Stimulated activated naive B cell treated with anti-CD40 and anti-IgM and Interleukin-4, amounts not matched to agents 10 μg/mL and 1 μg/mL and 100 μg/mL, for 72 hours (primary cell): ENCODE results near the gene TTYH3.

Source experiments
- ATAC-seq, 2 donors: fragments of 150-1000 bp; cut with Tn5 transposase; replicated peaks; 2 replicates each; pipeline ENCODE4 v1.10.0; 2021; ENCODE audit warnings: moderate library complexity in 1 of 2
- DNase-seq: peaks from one replicate; pipeline ENCODE4 v3.0.0; 2021
- H3K27ac Mint-ChIP-seq: one replicate; pipeline ENCODE4 v1.8.0; 2022; ENCODE audit warnings: mild to moderate bottlenecking, mixed read lengths
- H3K27me3 Mint-ChIP-seq, 2 donors: one replicate each; pipeline ENCODE4 v1.8.0; 2022; ENCODE audit warnings: mixed read lengths in 2 of 2
- H3K36me3 Mint-ChIP-seq, 2 donors: one replicate each; pipeline ENCODE4 v1.8.0; 2022; ENCODE audit warnings: mixed read lengths in 2 of 2, mild to moderate bottlenecking in 1 of 2
- H3K4me1 Mint-ChIP-seq, 2 donors: one replicate each; pipeline ENCODE4 v1.8.0; 2022; ENCODE audit warnings: mixed read lengths in 2 of 2, mild to moderate bottlenecking in 1 of 2
- H3K4me3 Mint-ChIP-seq, 2 donors: one replicate each; pipeline ENCODE4 v1.8.0; 2022; ENCODE audit warnings: mild to moderate bottlenecking in 2 of 2, mixed read lengths in 2 of 2, moderate library complexity in 1 of 2
- H3K9me3 Mint-ChIP-seq, 2 donors: one replicate each; pipeline ENCODE4 v1.8.0; 2022; ENCODE audit warnings: mixed read lengths in 2 of 2, mild to moderate bottlenecking in 1 of 2

Gene TTYH3

DNA sequence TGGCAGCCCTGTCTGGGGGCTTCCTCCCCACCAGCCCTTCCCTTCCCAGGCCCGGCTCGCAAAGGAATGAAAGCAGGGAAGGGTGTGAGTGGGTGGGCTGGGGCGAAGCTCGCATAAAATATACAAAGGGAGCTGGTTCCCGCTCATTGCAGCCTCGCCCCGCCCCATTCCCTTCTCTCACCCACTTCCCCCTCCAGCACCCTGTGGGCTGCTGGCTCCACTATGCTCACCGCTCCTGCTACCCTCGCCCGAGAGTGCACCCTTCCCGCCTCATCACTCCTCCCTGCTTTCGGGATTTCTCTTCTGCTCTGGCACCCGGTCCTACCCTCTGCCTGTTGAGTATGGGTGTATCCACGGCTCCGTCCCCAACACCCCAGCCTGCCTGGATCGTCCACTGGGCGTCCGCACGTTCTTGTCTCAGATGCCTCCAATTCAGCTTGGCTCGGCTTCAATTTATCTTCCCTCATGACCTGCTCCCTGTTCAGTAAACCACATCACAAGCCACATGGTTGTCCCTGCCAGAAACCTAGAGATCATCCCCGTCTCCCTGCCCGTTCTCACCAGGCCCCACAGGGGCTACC is 14.4 kb upstream of the TTYH3 start:
- H3K27ac Mint-ChIP-seq = no peak overlapping the region
- H3K36me3 Mint-ChIP-seq = no peaks in the 10 kb centered on the region
- no peaks in the 10 kb centered on the region for H3K27me3 Mint-ChIP-seq
- H3K4me1 Mint-ChIP-seq = peaks cover 17% of the 10 kb centered on the region in 2 donors
- DNase-seq (no peak), ATAC-seq (no peak)
- H3K4me3 Mint-ChIP-seq = no peak overlapping the region
- H3K9me3 Mint-ChIP-seq = no peaks in the 10 kb centered on the region

- Mint-ChIP-seq H3K9me3 (no peaks in the 10 kb centered on the region), H3K36me3 (no peaks in the 10 kb centered on the region), H3K4me3 (no peak overlapping the region), H3K27me3 (no peaks in the 10 kb centered on the region), H3K27ac (no peak overlapping the region), H3K4me1 (peaks cover 4 to 8% of the 10 kb centered on the region in 2 donors)
- DNase-seq (no peak), ATAC-seq (no peak)
Measured at GRCh38 chr7:2619116-2619515, 12.7 kb upstream of the TTYH3 start.

- no peak for DNase-seq
- ATAC-seq = no peak
- peaks cover 0 to 6% of the 10 kb centered on the region in 2 donors for H3K4me1 Mint-ChIP-seq
- no peaks in the 10 kb centered on the region for H3K27me3 Mint-ChIP-seq
- H3K36me3 Mint-ChIP-seq = no peaks in the 10 kb centered on the region
- H3K27ac Mint-ChIP-seq = no peak overlapping the region
- no peak overlapping the region for H3K4me3 Mint-ChIP-seq
- no peaks in the 10 kb centered on the region for H3K9me3 Mint-ChIP-seq
Measured at GRCh38 chr7:2621061-2621828, 10.5 kb upstream of the TTYH3 start.

DNA sequence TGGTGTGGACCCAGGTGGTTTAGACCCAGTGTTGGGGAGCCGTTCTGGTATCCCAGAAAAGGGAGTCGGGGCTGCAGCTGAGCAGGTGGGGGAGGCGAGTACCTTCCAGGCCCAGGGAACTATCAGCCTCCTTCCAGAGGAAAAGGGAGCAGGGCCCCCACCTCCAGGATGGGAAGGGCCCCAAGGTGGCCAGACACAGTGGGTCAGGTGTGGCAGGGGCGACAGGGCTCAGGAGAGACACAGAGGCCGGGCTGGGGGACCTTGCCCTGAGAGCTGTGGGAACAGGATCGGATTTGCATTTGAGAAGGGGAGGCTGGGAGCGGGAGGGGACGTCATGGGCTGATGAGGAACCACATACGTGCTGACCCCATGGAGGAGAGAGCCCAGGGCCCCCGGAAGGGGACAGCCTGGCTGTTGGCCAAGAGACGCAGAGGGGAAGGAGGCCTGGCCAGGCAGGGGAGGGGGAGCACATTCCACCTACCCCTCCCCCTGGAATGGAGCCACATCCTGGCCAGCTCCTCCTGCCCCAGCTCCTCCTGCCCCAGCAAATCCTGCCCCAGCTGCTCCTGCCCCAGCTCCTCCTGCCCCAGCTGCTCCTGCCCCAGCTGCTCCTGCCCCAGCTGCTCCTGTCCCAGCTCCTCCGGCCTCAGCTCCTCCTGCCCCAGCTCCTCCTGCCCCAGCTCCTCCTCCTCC is 9.7 kb upstream of the TTYH3 start:
- Mint-ChIP-seq H3K4me1 (peaks cover 0 to 6% of the 10 kb centered on the region in 2 donors), H3K4me3 (no peak overlapping the region), H3K9me3 (no peaks in the 10 kb centered on the region), H3K27me3 (no peaks in the 10 kb centered on the region), H3K36me3 (no peaks in the 10 kb centered on the region), H3K27ac (no peak overlapping the region)
- DNase-seq = no peak
- no peak for ATAC-seq

DNA sequence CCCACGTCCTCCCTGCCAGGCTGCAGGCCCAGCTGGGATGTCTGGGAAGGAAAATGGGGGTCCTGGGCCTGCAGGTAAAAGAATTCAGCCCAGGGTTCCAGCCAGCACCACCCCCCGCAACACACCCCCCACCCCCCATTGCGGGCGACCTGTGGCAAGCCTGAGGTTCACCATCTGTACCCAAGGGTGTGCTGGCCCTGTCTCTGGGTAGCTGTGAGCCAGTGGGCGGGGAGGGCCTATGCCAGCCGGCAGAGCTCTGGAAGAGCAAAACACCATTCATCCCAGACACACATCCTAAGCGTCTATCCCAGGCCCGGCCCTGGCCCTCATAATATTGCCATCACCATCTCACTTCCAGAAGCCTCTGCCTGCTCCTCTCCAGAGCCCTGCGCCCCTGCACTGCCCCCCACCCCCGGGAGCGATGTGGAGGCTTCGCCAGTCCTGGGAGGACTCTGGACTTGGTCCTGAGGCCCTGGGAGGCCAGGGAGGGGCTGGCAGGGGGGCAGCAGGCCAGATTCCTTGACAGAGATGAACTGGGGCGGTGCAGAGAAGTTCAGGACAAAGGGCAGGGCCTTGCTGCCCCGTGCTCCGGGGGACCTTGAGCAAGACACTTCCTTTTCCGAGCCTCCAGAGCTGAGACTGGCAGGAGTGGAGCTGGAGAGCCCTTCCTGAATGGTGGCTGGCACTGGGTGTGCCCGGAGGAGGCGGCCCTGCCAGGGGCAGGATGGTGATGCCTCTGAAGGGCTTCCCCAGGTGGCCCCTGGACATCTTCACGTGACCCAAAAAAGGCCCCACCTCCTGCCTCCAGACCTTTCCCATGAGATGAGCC is 8.7 kb upstream of the TTYH3 start:
- ATAC-seq = no peak
- no peak for DNase-seq
- Mint-ChIP-seq H3K36me3 (no peaks in the 10 kb centered on the region), H3K9me3 (no peaks in the 10 kb centered on the region), H3K27me3 (no peaks in the 10 kb centered on the region), H3K4me3 (no peak overlapping the region), H3K4me1 (peaks cover 0 to 3% of the 10 kb centered on the region in 2 donors), H3K27ac (no peak overlapping the region)

DNA sequence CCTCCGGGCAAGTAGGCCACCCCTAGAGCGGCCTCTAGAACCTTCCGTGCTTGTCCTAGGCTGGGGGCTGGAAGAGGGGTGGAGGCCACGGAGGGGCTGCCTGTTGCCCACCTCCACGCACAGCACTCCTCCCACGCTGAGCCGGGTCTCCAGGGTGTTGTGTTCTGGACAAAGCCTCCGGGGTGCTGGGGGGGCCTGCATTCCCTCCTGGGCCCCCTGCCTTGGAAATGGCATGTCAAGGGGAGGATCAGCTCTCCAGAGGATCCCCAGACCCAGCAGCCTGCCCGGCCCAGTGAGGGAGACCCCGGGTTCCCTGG is 8.1 kb upstream of the TTYH3 start:
- Mint-ChIP-seq H3K27ac (no peak overlapping the region), H3K36me3 (no peaks in the 10 kb centered on the region), H3K4me3 (no peak overlapping the region), H3K4me1 (peaks cover 0 to 3% of the 10 kb centered on the region in 2 donors), H3K27me3 (no peaks in the 10 kb centered on the region), H3K9me3 (no peaks in the 10 kb centered on the region)
- ATAC-seq = no peak
- DNase-seq = no peak

GRCh38 chr7:2624293-2624886 is 7.4 kb upstream of the TTYH3 start:
- Mint-ChIP-seq H3K27ac (no peak overlapping the region), H3K9me3 (no peaks in the 10 kb centered on the region), H3K4me3 (no peak overlapping the region), H3K4me1 (peaks cover 0 to 3% of the 10 kb centered on the region in 2 donors), H3K27me3 (no peaks in the 10 kb centered on the region), H3K36me3 (no peaks in the 10 kb centered on the region)
- DNase-seq (no peak), ATAC-seq (no peak)

DNA sequence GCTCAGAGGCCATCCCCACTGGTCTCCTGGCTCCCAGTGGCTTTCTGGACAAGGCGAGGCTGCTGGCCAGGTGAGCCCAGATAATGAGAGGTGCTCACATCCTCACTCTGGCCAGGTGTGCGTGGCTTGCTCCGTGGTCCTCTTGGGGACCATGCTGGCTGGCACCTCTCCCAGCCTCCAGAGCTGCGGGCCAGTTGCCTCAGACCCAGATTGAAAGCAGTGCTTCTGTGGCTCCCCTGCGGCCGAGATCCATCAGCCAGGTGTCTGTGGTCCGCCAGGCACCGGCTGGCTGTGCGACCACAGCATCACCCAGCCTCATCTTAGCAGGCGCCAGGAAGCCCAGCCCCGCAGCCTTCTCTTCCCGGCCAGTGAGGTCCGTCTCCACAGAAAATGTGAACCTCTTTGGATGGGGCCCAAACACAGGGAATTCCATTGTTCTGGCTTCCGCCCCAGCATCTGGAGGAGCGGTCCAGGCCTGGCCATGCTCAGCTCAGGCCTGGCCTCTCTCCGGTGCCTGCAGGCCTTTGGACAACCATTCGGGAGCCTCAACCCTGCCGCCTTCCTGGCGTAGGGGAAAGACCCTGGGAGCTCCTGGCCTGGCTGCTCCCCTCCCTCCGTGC is 5.2 kb upstream of the TTYH3 start:
- no peaks in the 10 kb centered on the region for H3K9me3 Mint-ChIP-seq
- ATAC-seq (no peak), DNase-seq (no peak)
- peaks cover 3 to 5% of the 10 kb centered on the region in 2 donors for H3K4me1 Mint-ChIP-seq
- no peaks in the 10 kb centered on the region for H3K27me3 Mint-ChIP-seq
- no peaks in the 10 kb centered on the region for H3K36me3 Mint-ChIP-seq
- H3K27ac Mint-ChIP-seq = peak overlapping the region; percentile 47
- no peak overlapping the region for H3K4me3 Mint-ChIP-seq

DNA sequence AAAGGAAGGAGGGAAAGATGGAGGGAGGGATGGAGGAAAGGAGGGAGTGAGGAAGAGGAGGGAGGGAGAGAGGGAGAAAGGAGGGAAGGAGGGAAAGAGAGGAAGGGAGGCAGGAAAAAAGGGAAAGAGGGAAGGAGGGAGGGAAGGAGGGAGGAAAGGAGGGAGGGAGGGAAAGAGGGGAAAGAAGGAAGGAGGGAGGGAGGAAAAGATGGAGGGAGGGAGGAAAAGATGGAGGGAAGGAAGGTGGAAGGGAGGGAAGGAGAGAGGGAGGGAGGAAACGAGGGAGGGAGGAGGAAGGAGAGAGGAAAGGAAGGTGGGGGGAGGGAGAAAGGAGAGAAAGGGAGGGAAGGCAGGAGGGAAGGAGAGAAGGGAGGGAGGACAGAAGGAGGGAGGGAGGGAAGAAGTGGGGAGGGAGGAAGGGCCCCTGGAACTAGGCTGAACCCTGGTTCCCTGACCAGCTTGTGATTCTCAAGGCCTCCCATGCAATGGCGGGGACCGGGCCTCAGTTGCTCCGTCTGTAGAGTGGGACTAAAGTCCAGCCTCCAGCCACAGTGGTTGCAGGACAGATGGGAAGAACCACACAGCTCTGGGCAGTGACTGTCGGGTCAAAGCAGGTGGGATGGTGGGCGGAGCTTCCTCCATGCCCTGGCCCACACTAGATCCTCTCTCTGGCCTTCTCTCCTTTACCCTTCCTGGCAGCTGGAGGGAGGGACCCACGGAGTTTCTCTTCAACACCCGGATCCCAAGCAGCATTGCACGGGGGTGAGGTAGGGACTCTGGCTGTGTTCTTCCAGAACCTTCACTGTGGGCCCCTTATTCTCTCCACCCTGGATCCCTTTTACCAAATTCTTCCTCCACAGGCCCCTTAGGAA is 4.3 kb upstream of the TTYH3 start:
- Mint-ChIP-seq H3K9me3 (no peaks in the 10 kb centered on the region), H3K36me3 (no peaks in the 10 kb centered on the region), H3K27me3 (no peaks in the 10 kb centered on the region), H3K27ac (no peak overlapping the region), H3K4me3 (no peak overlapping the region), H3K4me1 (peaks cover 6 to 8% of the 10 kb centered on the region in 2 donors)
- DNase-seq (no peak), ATAC-seq (no peak)

GRCh38 chr7:2628130-2628482 is 3.7 kb upstream of the TTYH3 start:
- Mint-ChIP-seq H3K4me3 (no peak overlapping the region), H3K27me3 (no peaks in the 10 kb centered on the region), H3K36me3 (no peaks in the 10 kb centered on the region), H3K9me3 (no peaks in the 10 kb centered on the region), H3K4me1 (peaks cover 6 to 12% of the 10 kb centered on the region in 2 donors), H3K27ac (no peak overlapping the region)
- ATAC-seq (no peak), DNase-seq (no peak)

GRCh38 chr7:2628891-2629290 is 2.9 kb upstream of the TTYH3 start:
- H3K36me3 Mint-ChIP-seq = peaks cover 0 to under 1% of the 10 kb centered on the region in 2 donors
- H3K27ac Mint-ChIP-seq = no peak overlapping the region
- ATAC-seq = no peak
- H3K4me3 Mint-ChIP-seq = no peak overlapping the region
- H3K4me1 Mint-ChIP-seq = peaks cover 7 to 20% of the 10 kb centered on the region in 2 donors
- H3K27me3 Mint-ChIP-seq = no peaks in the 10 kb centered on the region
- no peak for DNase-seq
- H3K9me3 Mint-ChIP-seq = no peaks in the 10 kb centered on the region

DNA sequence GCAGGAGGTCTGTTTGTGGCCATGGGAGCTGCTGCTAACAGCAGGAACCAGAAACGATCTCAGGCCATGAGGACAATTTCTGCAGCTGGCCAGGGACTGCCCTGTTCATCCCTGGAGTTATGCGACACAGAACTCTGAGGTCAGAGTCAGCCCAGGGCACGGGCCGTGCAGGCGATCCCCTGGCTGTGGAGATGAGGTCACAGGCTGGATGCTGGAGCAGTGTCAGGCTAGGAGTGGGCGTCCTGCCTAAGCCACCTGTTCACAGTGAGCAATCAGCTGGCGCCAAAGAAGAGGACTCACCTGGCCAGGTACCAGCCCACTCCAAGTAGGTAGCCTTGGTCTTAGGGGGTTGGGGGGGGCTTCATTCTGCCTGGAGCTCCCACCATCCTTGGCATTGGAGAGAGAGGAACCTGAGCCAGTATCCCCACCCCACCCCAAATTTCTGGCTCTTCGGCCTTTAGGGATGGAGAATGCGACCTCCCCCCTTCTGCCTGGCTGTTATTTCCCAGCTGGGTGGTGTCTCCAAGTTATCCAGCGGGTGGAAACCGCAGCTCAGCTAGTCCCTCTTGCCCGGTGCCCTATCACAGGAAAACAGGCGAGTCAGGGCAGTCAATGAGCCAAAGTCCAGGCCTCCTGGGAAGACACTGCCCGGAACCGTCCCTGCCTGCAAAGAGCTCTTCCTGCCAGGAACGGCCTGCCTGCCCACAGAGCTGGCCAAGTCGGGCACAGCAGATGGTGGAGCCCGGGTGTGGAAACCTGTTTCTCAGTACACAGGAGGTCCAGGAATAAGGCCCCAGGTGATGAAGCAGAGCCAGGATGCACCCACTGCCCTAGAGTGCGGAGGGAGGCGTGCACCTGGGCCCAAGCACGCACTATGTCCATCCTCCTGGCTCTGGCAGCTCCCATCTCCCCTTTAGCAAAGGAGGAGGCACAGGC is 1.8 kb upstream of the TTYH3 start:
- H3K4me3 Mint-ChIP-seq = no peak overlapping the region
- no peaks in the 10 kb centered on the region for H3K27me3 Mint-ChIP-seq
- no peaks in the 10 kb centered on the region for H3K9me3 Mint-ChIP-seq
- no peak overlapping the region for H3K27ac Mint-ChIP-seq
- peaks cover 13 to 31% of the 10 kb centered on the region in 2 donors for H3K4me1 Mint-ChIP-seq
- no peak for ATAC-seq
- no peak for DNase-seq
- peaks cover 3 to 5% of the 10 kb centered on the region in 2 donors for H3K36me3 Mint-ChIP-seq
